ENCODE data around the gene NAP1L5.

Gene NAP1L5

GRCh38 chr4:88720451-88721428 is 23.1 kb upstream of the NAP1L5 start:
- DNase-seq = no peak

GRCh38 chr4:88719381-88719780 is 21.8 kb upstream of the NAP1L5 start:
- DNase-seq = no peak

- no peak for DNase-seq
These were observed 20.5 kb upstream of the NAP1L5 start for GRCh38 chr4:88718098-88718497.

GRCh38 chr4:88713782-88714181 is 16.2 kb upstream of the NAP1L5 start:
- DNase-seq = no peak

GRCh38 chr4:88709989-88710388 is 12.4 kb upstream of the NAP1L5 start:
- DNase-seq = no peak

GRCh38 chr4:88706574-88706973 is 8.9 kb upstream of the NAP1L5 start:
- no peak for DNase-seq

- peak in 1 of 2 donors; percentile 3 for DNase-seq
These were observed 8.3 kb upstream of the NAP1L5 start for GRCh38 chr4:88705805-88706492.

GRCh38 chr4:88705223-88705622 is 7.6 kb upstream of the NAP1L5 start:
- DNase-seq = no peak

- DNase-seq = no peak
These were observed 5.2 kb upstream of the NAP1L5 start for GRCh38 chr4:88702782-88703181.

GRCh38 chr4:88698519-88698918 is 890 bp upstream of the NAP1L5 start:
- DNase-seq = no peak

- DNase-seq = no peak
These were observed 488 bp downstream of the NAP1L5 start for GRCh38 chr4:88697141-88697540.

GRCh38 chr4:88696630-88697029 is 999 bp downstream of the NAP1L5 start:
- DNase-seq = no peak

- no peak for DNase-seq
These were observed 3.8 kb downstream of the NAP1L5 start for GRCh38 chr4:88693792-88694191.

GRCh38 chr4:88690355-88690754 is 7.3 kb downstream of the NAP1L5 start:
- no peak for DNase-seq

- no peak for DNase-seq
These were observed 16.4 kb downstream of the NAP1L5 start for GRCh38 chr4:88681209-88681608.

- no peak for DNase-seq
These were observed 22.1 kb downstream of the NAP1L5 start for GRCh38 chr4:88675543-88675942.

GRCh38 chr4:88674979-88675378 is 22.6 kb downstream of the NAP1L5 start:
- no peak for DNase-seq

GRCh38 chr4:88674565-88674964 is 23.1 kb downstream of the NAP1L5 start:
- no peak for DNase-seq

GRCh38 chr4:88673886-88674285 is 23.7 kb downstream of the NAP1L5 start:
- no peak for DNase-seq

GRCh38 chr4:88672987-88673386 is 24.6 kb downstream of the NAP1L5 start:
- peak in 1 of 2 donors; percentile 12 for DNase-seq

GRCh38 chr4:88661739-88662138 is 35.9 kb downstream of the NAP1L5 start:
- no peak for DNase-seq

- DNase-seq = no peak
These were observed 37.0 kb downstream of the NAP1L5 start for GRCh38 chr4:88660446-88661294.

GRCh38 chr4:88659890-88660208 is 37.8 kb downstream of the NAP1L5 start:
- no peak for DNase-seq
